Body of pancreas (tissue), 4 donors: ENCODE measurements around the gene TET3. TPM values are rescaled to one million over a fixed set of nuclear protein-coding genes. Genes with fewer than 3 reads are reported as not detected.
A peak's percentile ranks its signal among the peaks of the same experiment; 100 is the strongest.

Source experiments
- ATAC-seq: fragments of 150-250 bp; one replicate; pipeline ENCODE4 v1.9.1; 2016
- DNase-seq, 4 donors: peaks; one replicate each; pipeline ENCODE4 v3.0.0-alpha.2; 2019
- H3K27ac ChIP-seq, 4 donors: fragments of 200-600 bp; sonication (generic); 1 replicate in 3 of 4; 2 replicates in 1 of 4; pipeline versions ENCODE4 v1.5.1 to v1.6.1; 2016 to 2019; ENCODE audit warnings: mild to moderate bottlenecking in 1 of 4, mixed read lengths in 1 of 4, moderate library complexity in 1 of 4
- H3K27me3 ChIP-seq, 2 donors: fragments of 200-600 bp; sonication (generic); one replicate each; pipeline ENCODE4 v1.6.0; 2016; ENCODE audit warnings: mild to moderate bottlenecking in 1 of 2
- H3K36me3 ChIP-seq, 2 donors: fragments of 200-600 bp; sonication (generic); replicated peaks in 1 of 2; 2 replicates each; pipeline ENCODE4 v1.5.1; 2016; ENCODE audit warnings: low read depth in 2 of 2; ENCODE audit not compliant: insufficient read depth in 1 of 2
- H3K4me1 ChIP-seq: fragments of 200-600 bp; sonication (generic); one replicate; pipeline ENCODE4 v1.6.0; 2016
- H3K4me3 ChIP-seq, 2 donors: fragments of 200-600 bp; sonication (generic); 1 replicate in 1 of 2; 2 replicates in 1 of 2; pipeline ENCODE4 v1.5.1; 2016 to 2019
- H3K9me3 ChIP-seq, 3 donors: fragments of 200-600 bp; sonication (generic); 1 replicate in 2 of 3; 2 replicates in 1 of 3; pipeline ENCODE4 v1.5.1; 2016
- CTCF ChIP-seq, 7 experiments: fragments of 450-650 bp in 4 of 7; fragments of 200-600 bp in 3 of 7; sonication (generic) in 3 of 7; IDR thresholded peaks; one replicate each; pipeline ENCODE4 v1.5.1; 2016 to 2019; ENCODE audit warnings: antibody characterized with exemption in 7 of 7
- POLR2A ChIP-seq, 3 donors: fragments of 450-650 bp; IDR thresholded peaks; one replicate each; pipeline ENCODE4 v1.6.1; 2016; ENCODE audit warnings: antibody characterized with exemption in 3 of 3, mild to moderate bottlenecking in 2 of 3
- WGBS, 2 donors: methylation state at CpG; one replicate each; pipeline ENCODE4 v1.1.5; 2017; 5-methylcytosine and 5-hydroxymethylcytosine counted together
- intact Hi-C: fragments of 100-400 bp; cut with DNase I; formaldehyde crosslinking; loops from one replicate; pipeline ENCODE4 v1.15.1; 2023
- total RNA-seq, 2 donors: library from RNA; depleted of rRNA; stranded (reverse); fragments of >200 nt; gene quantifications; one replicate each; pipeline ENCODE4 v1.1.0, GENCODE V29; 2016

TET3 gene
- total RNA-seq, 2 donors from 2014 or later: 6.7 to 7.3 TPM

- intact Hi-C loops: loop anchor here (10.0 kb wide), 2 partner anchors 51 to 161 kb away; partner anchors contain the start of gene STAMBP
- Histone ChIP-seq H3K27me3 (no peaks in the 10 kb centered on the region), H3K27ac (peak overlapping the region in 3 of 4 donors; percentile 60 to 76 (median 63)), H3K9me3 (no peaks in the 10 kb centered on the region), H3K36me3 (no peaks in the 10 kb centered on the region), H3K4me3 (no peak overlapping the region), H3K4me1 (peaks cover 62% of the 10 kb centered on the region)
- WGBS, 2 donors: 91 to 96% methylated on average over 19 to 21 of the region's 21 CpGs
- no peak for DNase-seq
- ATAC-seq: no peak
- TF ChIP-seq CTCF (IDR thresholded peaks at IDR 0.05) (no peak), POLR2A (IDR thresholded peaks at IDR 0.05) (no peak)
Measured at GRCh38 chr2:73986085-73986681, 1.5 kb downstream of the TET3 start.

DNA sequence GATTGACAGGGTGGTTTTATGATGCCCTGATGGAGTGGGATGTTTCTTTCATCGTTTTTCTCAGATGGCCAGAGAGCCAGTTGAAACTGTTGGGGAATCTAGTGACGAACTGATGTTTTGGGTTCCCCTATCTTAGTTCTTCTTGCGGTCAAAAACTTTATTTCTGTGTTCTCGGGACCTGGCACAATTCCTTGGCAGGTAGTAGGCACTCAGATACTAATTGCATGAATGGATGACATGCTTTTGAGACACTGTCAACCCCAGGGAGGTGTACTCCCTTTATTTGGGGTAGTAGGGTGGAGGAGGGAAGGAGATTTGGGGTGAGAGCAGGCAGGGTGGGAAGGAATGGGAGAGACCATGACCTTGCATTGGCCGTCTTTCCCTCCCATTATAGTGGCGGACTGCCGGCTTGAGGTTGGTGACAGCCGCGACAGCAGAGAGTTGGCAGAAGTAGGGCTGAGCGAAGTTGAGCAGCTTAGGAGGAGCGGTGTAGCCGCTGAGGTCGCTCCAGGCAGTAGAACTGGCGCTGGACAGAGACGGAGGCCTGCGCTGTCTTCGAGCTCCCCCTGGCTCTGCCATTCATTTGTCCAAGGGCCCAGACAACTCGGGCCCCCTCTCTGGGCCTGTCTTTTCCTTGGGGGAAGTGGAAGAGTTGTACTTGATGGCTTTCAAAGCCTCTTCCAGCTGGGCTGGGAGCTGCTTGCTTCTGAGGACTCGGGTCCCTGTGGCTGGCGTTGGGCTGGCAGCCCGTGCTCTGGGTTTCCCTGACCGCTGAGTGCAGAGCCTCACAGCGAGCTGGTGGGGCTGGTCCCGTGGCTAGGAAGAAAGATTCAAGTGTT is 2.6 kb downstream of the TET3 start:
- Histone ChIP-seq H3K27me3 (no peaks in the 10 kb centered on the region), H3K36me3 (no peaks in the 10 kb centered on the region), H3K4me1 (peaks cover 51% of the 10 kb centered on the region), H3K9me3 (no peaks in the 10 kb centered on the region), H3K27ac (no peak overlapping the region), H3K4me3 (no peak overlapping the region)
- ATAC-seq: no peak
- 24 to 44% methylated on average over 15 to 24 of the region's 24 CpGs for WGBS, 2 donors
- intact Hi-C loops: loop anchor here (10.0 kb wide), 2 partner anchors 53 to 163 kb away; partner anchors contain the start of gene STAMBP
- no peak for TF ChIP-seq POLR2A (IDR thresholded peaks at IDR 0.05)
- TF ChIP-seq CTCF (IDR thresholded peaks at IDR 0.05): peak in 5 of 7 experiments; percentile 18 to 72 (median 57)
- peak; percentile 63 to 72 (median 65) for DNase-seq

DNA sequence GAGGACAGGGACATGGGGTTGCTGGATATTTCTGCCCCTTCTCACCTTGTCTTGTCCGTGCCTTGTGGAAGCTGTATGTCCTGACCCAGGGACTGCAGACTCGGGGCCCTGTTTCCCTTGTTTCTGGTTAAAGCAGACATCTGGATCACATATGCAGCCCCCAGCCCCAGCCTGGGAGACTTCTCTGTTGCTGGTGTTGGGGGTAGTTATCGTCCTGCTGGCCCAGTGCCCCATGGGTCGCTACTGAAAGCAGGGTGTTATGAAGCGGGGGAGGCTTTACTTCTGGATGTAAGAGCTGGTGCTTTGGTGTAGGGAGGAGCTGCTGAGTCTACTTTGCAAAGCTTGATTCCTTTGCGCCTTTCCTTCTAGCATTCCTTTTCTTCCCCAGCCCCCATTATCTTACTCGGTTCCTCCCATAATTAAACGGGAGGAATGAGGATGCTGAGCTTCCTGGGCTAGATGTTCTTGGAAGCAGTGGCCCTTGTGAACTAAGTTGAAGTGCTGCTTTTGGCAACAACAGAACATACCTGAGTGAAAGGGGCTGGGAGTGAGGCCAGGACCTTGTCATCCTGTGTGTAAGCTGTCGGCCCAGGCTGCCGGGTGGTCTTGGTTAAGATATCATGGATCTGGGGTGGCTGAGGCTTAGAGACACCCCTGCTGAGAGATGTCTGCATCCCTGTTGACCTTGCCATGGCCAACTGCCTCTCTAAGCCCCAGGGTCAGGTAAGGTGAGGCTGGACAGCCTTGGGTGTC is 3.4 kb downstream of the TET3 start:
- H3K36me3 ChIP-seq: no peaks in the 10 kb centered on the region
- no peak for DNase-seq
- intact Hi-C loops: loop anchor here (10.0 kb wide), 2 partner anchors 53 to 163 kb away; partner anchors contain the start of gene STAMBP
- TF ChIP-seq POLR2A (IDR thresholded peaks at IDR 0.05): no peak
- no peak overlapping the region for H3K27ac ChIP-seq
- no peak for ATAC-seq
- H3K4me3 ChIP-seq: no peak overlapping the region
- peaks cover 43% of the 10 kb centered on the region for H3K4me1 ChIP-seq
- 41 to 57% methylated on average over 8 to 10 of the region's 10 CpGs for WGBS, 2 donors
- no peaks in the 10 kb centered on the region for H3K27me3 ChIP-seq
- no peaks in the 10 kb centered on the region for H3K9me3 ChIP-seq

DNA sequence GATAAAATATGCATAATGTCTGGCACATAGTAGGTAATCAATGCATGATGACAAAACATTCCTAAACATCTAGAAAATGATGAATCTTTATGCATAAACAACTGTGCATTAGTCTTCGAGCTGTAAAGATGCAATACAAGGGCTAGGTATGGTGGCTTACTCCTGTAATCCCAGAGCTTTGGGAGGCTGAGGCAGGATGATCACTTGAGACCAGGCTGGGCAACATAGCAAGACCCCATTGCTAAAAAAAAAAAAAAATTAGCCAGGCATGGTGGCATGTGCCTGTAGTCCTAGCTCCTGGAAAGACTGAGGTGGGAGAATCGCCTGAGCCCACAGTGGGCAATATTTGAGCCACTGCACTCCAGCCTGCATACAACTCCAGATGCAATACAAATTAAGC is 5.3 kb downstream of the TET3 start:
- peaks cover 32% of the 10 kb centered on the region for H3K4me1 ChIP-seq
- DNase-seq (no peak), ATAC-seq (no peak)
- 83 to 95% methylated on average over 2 of the region's 2 CpGs for WGBS, 2 donors
- no peak overlapping the region for H3K4me3 ChIP-seq
- no peaks in the 10 kb centered on the region for H3K36me3 ChIP-seq
- intact Hi-C loops: loop anchor here (10.0 kb wide), 2 partner anchors 55 to 165 kb away; partner anchors contain the start of gene STAMBP
- no peak for TF ChIP-seq CTCF (IDR thresholded peaks at IDR 0.05)
- TF ChIP-seq POLR2A (IDR thresholded peaks at IDR 0.05): no peak
- H3K9me3 ChIP-seq: no peaks in the 10 kb centered on the region
- no peak overlapping the region for H3K27ac ChIP-seq
- H3K27me3 ChIP-seq: no peaks in the 10 kb centered on the region

DNA sequence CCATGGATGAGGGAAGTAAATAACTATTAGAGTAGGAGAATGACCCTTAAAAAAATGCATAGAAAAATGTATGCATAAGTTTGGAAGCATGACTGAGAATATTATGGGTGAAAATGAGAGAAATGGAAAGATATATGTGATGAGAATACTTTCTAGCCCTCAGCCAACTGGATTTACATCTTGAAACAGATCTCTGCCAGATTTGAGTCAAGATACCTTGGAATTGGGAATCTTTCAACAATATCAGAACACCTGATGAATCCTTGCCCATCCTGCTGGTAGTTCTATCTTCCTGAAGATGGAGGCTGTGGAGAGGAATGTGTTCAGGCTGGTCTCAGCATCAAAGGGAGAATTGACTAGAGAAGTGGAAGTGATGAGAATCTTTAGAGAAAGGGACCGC is 5.8 kb downstream of the TET3 start:
- TF ChIP-seq POLR2A (IDR thresholded peaks at IDR 0.05) (no peak), CTCF (IDR thresholded peaks at IDR 0.05) (no peak)
- Histone ChIP-seq H3K4me3 (no peak overlapping the region), H3K27ac (no peak overlapping the region), H3K27me3 (no peaks in the 10 kb centered on the region), H3K4me1 (peaks cover 31% of the 10 kb centered on the region), H3K36me3 (no peaks in the 10 kb centered on the region), H3K9me3 (no peaks in the 10 kb centered on the region)
- intact Hi-C loops: no loop called here
- ATAC-seq: no peak
- 100% methylated on average over 1 of the region's 1 CpG for WGBS, 2 donors
- no peak for DNase-seq
